ENCODE results near the gene IMMP2L.
A peak's percentile ranks its signal among the peaks of the same experiment; 100 is the strongest.
"Not testable (repeated sequence)": the region's sequence is repeated elsewhere in the genome, so short reads cannot be mapped to it uniquely, and the experiment has no call there.

Gene IMMP2L

GRCh38 chr7:111264111-111264868, 298.0 kb downstream of the IMMP2L start:
- H3K4me3 ChIP-seq (ENCODE audit: low read depth, low read length) = no peak overlapping the region
- no peaks in the 10 kb centered on the region for H3K27me3 ChIP-seq
- H3K9me3 ChIP-seq = no peaks in the 10 kb centered on the region
- no peak for TF ChIP-seq CTCF (IDR thresholded peaks at IDR 0.05; ENCODE audit: low read depth, low read length)
- H3K36me3 ChIP-seq = no peaks in the 10 kb centered on the region
- peaks cover 28% of the 10 kb centered on the region for H3K4me1 ChIP-seq
- peak; percentile 44 for DNase-seq

GRCh38 chr7:111262293-111263116, 299.8 kb downstream of the IMMP2L start:
- DNase-seq = no peak
- Histone ChIP-seq H3K4me1 (peaks cover 28% of the 10 kb centered on the region), H3K27me3 (no peaks in the 10 kb centered on the region), H3K4me3 (ENCODE audit: low read depth, low read length) (no peak overlapping the region), H3K36me3 (no peaks in the 10 kb centered on the region), H3K9me3 (no peaks in the 10 kb centered on the region)
- no peak for TF ChIP-seq CTCF (IDR thresholded peaks at IDR 0.05; ENCODE audit: low read depth, low read length)

GRCh38 chr7:111261496-111261895, 300.8 kb downstream of the IMMP2L start:
- Histone ChIP-seq H3K9me3 (no peaks in the 10 kb centered on the region), H3K4me1 (peaks cover 28% of the 10 kb centered on the region), H3K27me3 (no peaks in the 10 kb centered on the region), H3K4me3 (ENCODE audit: low read depth, low read length) (no peak overlapping the region), H3K36me3 (no peaks in the 10 kb centered on the region)
- DNase-seq = no peak
- no peak for TF ChIP-seq CTCF (IDR thresholded peaks at IDR 0.05; ENCODE audit: low read depth, low read length)

GRCh38 chr7:111259991-111260390, 302.3 kb downstream of the IMMP2L start:
- no peak for DNase-seq
- no peak for TF ChIP-seq CTCF (IDR thresholded peaks at IDR 0.05; ENCODE audit: low read depth, low read length)
- no peaks in the 10 kb centered on the region for H3K27me3 ChIP-seq

GRCh38 chr7:111256391-111256790, 305.9 kb downstream of the IMMP2L start:
- no peaks in the 10 kb centered on the region for H3K27me3 ChIP-seq
- no peaks in the 10 kb centered on the region for H3K4me1 ChIP-seq
- H3K4me3 ChIP-seq (ENCODE audit: low read depth, low read length) = no peak overlapping the region
- TF ChIP-seq CTCF (IDR thresholded peaks at IDR 0.05; ENCODE audit: low read depth, low read length) = no peak
- H3K36me3 ChIP-seq = no peaks in the 10 kb centered on the region
- DNase-seq = no peak
- no peaks in the 10 kb centered on the region for H3K9me3 ChIP-seq

More at GRCh38 chr7:111259991-111260390, 302.3 kb downstream of the IMMP2L start:
- Histone ChIP-seq H3K9me3 (no peaks in the 10 kb centered on the region), H3K4me1 (peaks cover 22% of the 10 kb centered on the region), H3K36me3 (no peaks in the 10 kb centered on the region), H3K4me3 (ENCODE audit: low read depth, low read length) (no peak overlapping the region)

GRCh38 chr7:111255576-111255975, 306.7 kb downstream of the IMMP2L start:
- no peaks in the 10 kb centered on the region for H3K9me3 ChIP-seq
- no peak for TF ChIP-seq CTCF (IDR thresholded peaks at IDR 0.05; ENCODE audit: low read depth, low read length)
- H3K4me3 ChIP-seq (ENCODE audit: low read depth, low read length) = no peak overlapping the region
- no peaks in the 10 kb centered on the region for H3K4me1 ChIP-seq
- H3K36me3 ChIP-seq = no peaks in the 10 kb centered on the region
- H3K27me3 ChIP-seq = no peaks in the 10 kb centered on the region
- DNase-seq = no peak

GRCh38 chr7:111251365-111251764, 310.9 kb downstream of the IMMP2L start:
- H3K36me3 ChIP-seq; H3K9me3 ChIP-seq; H3K4me3 ChIP-seq (ENCODE audit: low read depth, low read length); DNase-seq; H3K4me1 ChIP-seq; H3K27me3 ChIP-seq: not testable (repeated sequence)

GRCh38 chr7:111249807-111250206, 312.5 kb downstream of the IMMP2L start:
- H3K4me1 ChIP-seq; H3K27me3 ChIP-seq; H3K36me3 ChIP-seq; DNase-seq; H3K9me3 ChIP-seq; H3K4me3 ChIP-seq (ENCODE audit: low read depth, low read length): not testable (repeated sequence)

Measured in BE2C (cell line).